Effector memory CD4-positive, alpha-beta T cell (primary cell): ENCODE measurements around the gene PADI6.

Source experiments
- DNase-seq, 3 donors: peaks; one replicate each; pipeline ENCODE4 v3.0.0-alpha.2; 2020
- H3K27ac ChIP-seq: 2 replicates; pipeline ENCODE4 v1.7.0; 2013; ENCODE audit warnings: mild to moderate bottlenecking, low read length, moderate library complexity; ENCODE audit not compliant: insufficient read depth, poor library complexity, severe bottlenecking
- H3K27me3 ChIP-seq: replicated peaks from 2 replicates; pipeline ENCODE4 v1.7.0; 2013; ENCODE audit warnings: mild to moderate bottlenecking, low read length; ENCODE audit not compliant: insufficient read depth, control insufficient read depth, poor library complexity, severe bottlenecking
- H3K36me3 ChIP-seq: 2 replicates; pipeline ENCODE4 v1.7.0; 2013; ENCODE audit warnings: mild to moderate bottlenecking, low read length, moderate library complexity; ENCODE audit not compliant: control insufficient read depth, insufficient read depth
- H3K4me1 ChIP-seq: 2 replicates; pipeline ENCODE4 v1.7.0; 2013; ENCODE audit warnings: low read length, mild to moderate bottlenecking; ENCODE audit not compliant: control insufficient read depth, insufficient read depth, poor library complexity, severe bottlenecking
- H3K4me3 ChIP-seq: 2 replicates; pipeline ENCODE4 v1.7.0; 2013; ENCODE audit warnings: low read length, low read depth, mild to moderate bottlenecking; ENCODE audit not compliant: insufficient read depth, poor library complexity, severe bottlenecking
- H3K9me3 ChIP-seq: 2 replicates; pipeline ENCODE4 v1.7.0; 2013; ENCODE audit warnings: mild to moderate bottlenecking, low read length, moderate library complexity; ENCODE audit not compliant: control insufficient read depth

The PADI6 gene

GRCh38 chr1:17416389-17416788 lies 44.4 kb downstream of the PADI6 start:
- no peaks in the 10 kb centered on the region for H3K27me3 ChIP-seq
- H3K4me1 ChIP-seq = no peaks in the 10 kb centered on the region
- H3K36me3 ChIP-seq = peaks cover 90% of the 10 kb centered on the region
- no peak overlapping the region for H3K27ac ChIP-seq
- DNase-seq = no peak
- H3K4me3 ChIP-seq = no peak overlapping the region
- H3K9me3 ChIP-seq = no peaks in the 10 kb centered on the region

GRCh38 chr1:17419626-17420328 lies 47.8 kb downstream of the PADI6 start:
- H3K27ac ChIP-seq = no peak overlapping the region
- no peak overlapping the region for H3K4me3 ChIP-seq
- H3K4me1 ChIP-seq = no peaks in the 10 kb centered on the region
- H3K27me3 ChIP-seq = no peaks in the 10 kb centered on the region
- H3K9me3 ChIP-seq = no peaks in the 10 kb centered on the region
- H3K36me3 ChIP-seq = peaks cover 85% of the 10 kb centered on the region
- DNase-seq = peak; percentile 42 to 53 (median 45)

GRCh38 chr1:17420391-17420918 lies 48.5 kb downstream of the PADI6 start:
- no peak overlapping the region for H3K27ac ChIP-seq
- H3K4me3 ChIP-seq = no peak overlapping the region
- DNase-seq = no peak
- no peaks in the 10 kb centered on the region for H3K9me3 ChIP-seq
- no peaks in the 10 kb centered on the region for H3K27me3 ChIP-seq
- H3K36me3 ChIP-seq = peaks cover 86% of the 10 kb centered on the region
- no peaks in the 10 kb centered on the region for H3K4me1 ChIP-seq

- Histone ChIP-seq H3K36me3 (peaks cover 86% of the 10 kb centered on the region), H3K27ac (no peak overlapping the region)
Measured at GRCh38 chr1:17422461-17422860, 50.5 kb downstream of the PADI6 start.

GRCh38 chr1:17423781-17424245 lies 51.8 kb downstream of the PADI6 start:
- no peaks in the 10 kb centered on the region for H3K27me3 ChIP-seq
- H3K4me1 ChIP-seq = no peaks in the 10 kb centered on the region
- DNase-seq = no peak
- no peak overlapping the region for H3K4me3 ChIP-seq
- H3K36me3 ChIP-seq = peaks cover 87% of the 10 kb centered on the region
- no peak overlapping the region for H3K27ac ChIP-seq
- no peaks in the 10 kb centered on the region for H3K9me3 ChIP-seq

More at GRCh38 chr1:17422461-17422860, 50.5 kb downstream of the PADI6 start:
- Histone ChIP-seq H3K9me3 (no peaks in the 10 kb centered on the region), H3K27me3 (no peaks in the 10 kb centered on the region), H3K4me3 (no peak overlapping the region), H3K4me1 (no peaks in the 10 kb centered on the region)
- no peak for DNase-seq

- no peak overlapping the region for H3K4me3 ChIP-seq
- no peaks in the 10 kb centered on the region for H3K27me3 ChIP-seq
- no peak overlapping the region for H3K27ac ChIP-seq
- H3K4me1 ChIP-seq = no peaks in the 10 kb centered on the region
- no peaks in the 10 kb centered on the region for H3K9me3 ChIP-seq
- DNase-seq = no peak
- H3K36me3 ChIP-seq = peaks cover 75% of the 10 kb centered on the region
Measured at GRCh38 chr1:17425806-17426600, 54.0 kb downstream of the PADI6 start.

GRCh38 chr1:17427696-17428660 lies 56.0 kb downstream of the PADI6 start:
- no peaks in the 10 kb centered on the region for H3K9me3 ChIP-seq
- no peak overlapping the region for H3K27ac ChIP-seq
- H3K4me1 ChIP-seq = no peaks in the 10 kb centered on the region
- H3K4me3 ChIP-seq = no peak overlapping the region
- no peaks in the 10 kb centered on the region for H3K27me3 ChIP-seq
- H3K36me3 ChIP-seq = peaks cover 65% of the 10 kb centered on the region
- no peak for DNase-seq

GRCh38 chr1:17429183-17429582 lies 57.2 kb downstream of the PADI6 start:
- DNase-seq = no peak
- H3K36me3 ChIP-seq = peaks cover 63% of the 10 kb centered on the region
- no peaks in the 10 kb centered on the region for H3K9me3 ChIP-seq
- H3K4me3 ChIP-seq = no peak overlapping the region
- no peaks in the 10 kb centered on the region for H3K27me3 ChIP-seq
- H3K27ac ChIP-seq = no peak overlapping the region
- H3K4me1 ChIP-seq = no peaks in the 10 kb centered on the region

- H3K27ac ChIP-seq = no peak overlapping the region
- H3K4me3 ChIP-seq = no peak overlapping the region
- no peaks in the 10 kb centered on the region for H3K27me3 ChIP-seq
- no peak for DNase-seq
- peaks cover 35% of the 10 kb centered on the region for H3K36me3 ChIP-seq
- H3K9me3 ChIP-seq = no peaks in the 10 kb centered on the region
- H3K4me1 ChIP-seq = peaks cover 6% of the 10 kb centered on the region
Measured at GRCh38 chr1:17432412-17432811, 60.4 kb downstream of the PADI6 start.
